ENCODE data around the gene ZIC2. TPM values are rescaled to one million over a fixed set of nuclear protein-coding genes. Genes with fewer than 3 reads are reported as not detected.
"Not testable (repeated sequence)": the region's sequence is repeated elsewhere in the genome, so short reads cannot be mapped to it uniquely, and the experiment has no call there.

ZIC2 gene
- total RNA-seq, 2 experiments from 2014 or later = not detected

DNA sequence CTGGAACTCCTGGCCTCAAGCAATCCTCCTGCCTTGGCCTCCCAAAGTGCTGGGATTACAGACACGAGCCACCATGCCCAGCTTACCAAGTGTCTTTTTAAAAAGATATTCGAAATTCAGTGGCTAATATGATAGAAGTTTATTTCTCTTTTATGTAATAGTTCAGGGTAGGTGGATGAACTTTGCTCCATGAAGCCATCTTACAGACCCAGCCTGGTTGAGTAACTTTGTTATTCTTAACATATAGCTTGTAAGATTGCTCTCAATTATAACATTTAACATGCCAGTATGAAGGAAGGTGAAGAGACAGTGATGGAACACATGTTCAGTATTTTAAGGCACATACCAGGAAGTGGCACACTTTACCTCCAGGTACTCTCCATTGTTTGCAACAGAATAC lies 42.4 kb downstream of the ZIC2 start:
- H3K27ac Mint-ChIP-seq = no peak overlapping the region
- no peaks in the 10 kb centered on the region for H3K36me3 Mint-ChIP-seq (ENCODE audit: low read depth)
- no peak for DNase-seq
- no peaks in the 10 kb centered on the region for H3K4me1 Mint-ChIP-seq (ENCODE audit: low read depth)
- no peak for ATAC-seq
- POLR2A ChIA-PET = no interaction called here
- CTCF ChIA-PET = no interaction called here
- H3K4me3 Mint-ChIP-seq = no peak overlapping the region
- no peaks in the 10 kb centered on the region for H3K9me3 Mint-ChIP-seq (ENCODE audit: insufficient read depth)
- peaks cover 5% of the 10 kb centered on the region for H3K27me3 Mint-ChIP-seq (ENCODE audit: low read depth)

DNA sequence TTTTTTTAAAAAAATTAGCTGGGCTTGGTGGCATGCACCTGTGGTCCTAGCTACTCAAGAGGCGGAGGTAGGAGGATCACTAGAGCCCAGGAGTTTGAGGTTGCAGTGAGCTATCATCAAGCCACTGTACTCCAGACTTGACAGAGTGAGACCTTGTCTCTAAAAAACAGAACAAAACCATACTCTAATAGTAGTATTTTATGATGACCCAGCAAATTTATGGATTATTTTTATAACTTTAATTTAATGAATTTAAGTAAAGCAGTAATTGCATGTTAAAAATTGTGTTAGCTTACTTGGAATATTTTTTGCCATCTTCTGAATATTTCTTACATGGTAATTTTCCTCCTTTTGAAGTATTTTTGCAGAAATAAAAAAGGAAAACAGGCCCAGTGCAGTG lies 48.3 kb downstream of the ZIC2 start:
- ChIA-PET CTCF (no interaction called here), POLR2A (no interaction called here)
- H3K27ac Mint-ChIP-seq = no peak overlapping the region
- H3K36me3 Mint-ChIP-seq (ENCODE audit: low read depth) = no peaks in the 10 kb centered on the region
- no peak for DNase-seq
- ATAC-seq = no peak
- no peak overlapping the region for H3K4me3 Mint-ChIP-seq
- H3K9me3 Mint-ChIP-seq (ENCODE audit: insufficient read depth) = no peaks in the 10 kb centered on the region
- no peaks in the 10 kb centered on the region for H3K4me1 Mint-ChIP-seq (ENCODE audit: low read depth)
- H3K27me3 Mint-ChIP-seq (ENCODE audit: low read depth) = peaks cover 8% of the 10 kb centered on the region

DNA sequence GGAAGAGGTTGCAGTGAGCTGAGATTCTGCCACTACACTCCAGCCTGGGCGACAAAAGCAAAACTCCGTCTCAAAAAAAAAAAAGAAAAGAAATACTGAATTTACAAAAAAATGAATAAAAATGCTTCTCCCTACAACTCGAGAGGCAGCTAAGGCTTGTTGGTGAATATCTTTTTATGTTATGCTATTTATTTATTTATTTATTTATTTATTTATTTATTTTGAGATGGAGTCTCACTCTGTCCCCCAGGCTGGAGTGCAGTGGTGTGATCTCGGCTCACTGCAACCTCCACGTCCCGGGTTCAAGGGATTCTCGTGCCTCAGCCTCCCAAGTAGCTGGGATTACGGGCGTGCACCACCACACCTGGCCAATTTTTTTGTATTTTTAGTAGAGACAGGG lies 51.1 kb downstream of the ZIC2 start:
- H3K27me3 Mint-ChIP-seq (ENCODE audit: low read depth); H3K27ac Mint-ChIP-seq; DNase-seq; H3K4me1 Mint-ChIP-seq (ENCODE audit: low read depth); ATAC-seq; H3K36me3 Mint-ChIP-seq (ENCODE audit: low read depth); POLR2A ChIA-PET; H3K4me3 Mint-ChIP-seq; CTCF ChIA-PET; H3K9me3 Mint-ChIP-seq (ENCODE audit: insufficient read depth): not testable (repeated sequence)

- ChIA-PET POLR2A (no interaction called here), CTCF (no interaction called here)
- Mint-ChIP-seq H3K27ac (no peak overlapping the region), H3K4me3 (no peak overlapping the region), H3K9me3 (ENCODE audit: insufficient read depth) (no peaks in the 10 kb centered on the region), H3K36me3 (ENCODE audit: low read depth) (no peaks in the 10 kb centered on the region), H3K27me3 (ENCODE audit: low read depth) (peaks cover 6% of the 10 kb centered on the region), H3K4me1 (ENCODE audit: low read depth) (no peaks in the 10 kb centered on the region)
- DNase-seq (no peak), ATAC-seq (no peak)
These were observed 54.4 kb downstream of the ZIC2 start for GRCh38 chr13:100035936-100036335.

Other genes starting within 250 kb of the ZIC2 start
- not detected for gene ZIC5, start 10.0 kb upstream of the ZIC2 start, total RNA-seq
- 10 to 100 TPM; 11.4 to 12.2 TPM for gene PCCA, start 107.3 kb downstream of the ZIC2 start, total RNA-seq